Fibroblast of lung (primary cell): ENCODE results near the gene CLSTN2. TPM values are rescaled to one million over a fixed set of nuclear protein-coding genes. Genes with fewer than 3 reads are reported as not detected.

Experiments
- DNase-seq, 2 donors: peaks; one replicate each; pipeline versions ENCODE4 v3.0.0 to v3.0.0-alpha.2; 2010; ENCODE audit warnings: low read depth in 2 of 2
- H2AFZ ChIP-seq: 2 replicates; pipeline ENCODE4 v1.5.1; 2012; ENCODE audit warnings: low read length, control low read depth, inconsistent platforms
- H3K27ac ChIP-seq: 2 replicates; pipeline ENCODE4 v1.5.1; 2011; ENCODE audit warnings: low read length, control low read depth; ENCODE audit not compliant: insufficient read depth
- H3K27me3 ChIP-seq: 2 replicates; pipeline ENCODE4 v1.5.1; 2011; ENCODE audit warnings: mild to moderate bottlenecking, low read length; ENCODE audit not compliant: control insufficient read depth, insufficient read depth
- H3K36me3 ChIP-seq: 2 replicates; pipeline ENCODE4 v1.5.1; 2011; ENCODE audit warnings: low read length; ENCODE audit not compliant: control insufficient read depth, insufficient read depth
- H3K4me1 ChIP-seq: 2 replicates; pipeline ENCODE4 v1.5.1; 2011; ENCODE audit warnings: low read length; ENCODE audit not compliant: control insufficient read depth, insufficient read depth; ENCODE audit errors: extremely low read depth
- H3K4me2 ChIP-seq: 2 replicates; pipeline ENCODE4 v1.5.1; 2011; ENCODE audit warnings: low read length, control low read depth; ENCODE audit not compliant: insufficient read depth; ENCODE audit errors: extremely low read depth
- H3K4me3 ChIP-seq, 4 experiments: fragments of 200-600 bp in 1 of 4; sonication (generic) in 1 of 4; replicated peaks in 1 of 4; 2 replicates each; pipeline ENCODE4 v1.5.1; 2011 to 2016; ENCODE audit warnings: low read length in 4 of 4, low read depth in 3 of 4, mild to moderate bottlenecking in 3 of 4, control low read depth in 2 of 4, inconsistent platforms in 1 of 4, mixed read lengths in 1 of 4; ENCODE audit not compliant: insufficient read depth in 1 of 4; ENCODE audit errors: control extremely low read depth in 1 of 4
- H3K79me2 ChIP-seq: 2 replicates; pipeline ENCODE4 v1.5.1; 2012; ENCODE audit warnings: mild to moderate bottlenecking, low read length, inconsistent platforms; ENCODE audit not compliant: control insufficient read depth, insufficient read depth
- H3K9ac ChIP-seq: 2 replicates; pipeline ENCODE4 v1.5.1; 2011; ENCODE audit warnings: mild to moderate bottlenecking, low read length, control low read depth; ENCODE audit not compliant: insufficient read depth
- H3K9me3 ChIP-seq: 2 replicates; pipeline ENCODE4 v1.5.1; 2012; ENCODE audit warnings: low read depth, low read length; ENCODE audit not compliant: control insufficient read depth, insufficient read depth
- H4K20me1 ChIP-seq: 2 replicates; pipeline ENCODE4 v1.5.1; 2011; ENCODE audit warnings: low read length; ENCODE audit not compliant: control insufficient read depth, insufficient read depth; ENCODE audit errors: extremely low read depth
- EZH2 ChIP-seq: IDR thresholded peaks from 2 replicates; pipeline ENCODE4 v1.5.1; 2012; ENCODE audit warnings: low read length, control low read depth, mild to moderate bottlenecking; ENCODE audit errors: missing control alignments
- polyA plus RNA-seq, 2 donors: library from polyadenylated mRNA; depleted of rRNA in 1 of 2; stranded (reverse) in 1 of 2; unstranded in 1 of 2; fragments of >200 nt; gene quantifications; 2 replicates each; pipeline ENCODE4 v1.2.1, GENCODE V29; 2011 to 2012; ENCODE audit warnings: missing spikeins in 1 of 2
- total RNA-seq: library from RNA; depleted of rRNA; stranded (reverse); fragments of >200 nt; gene quantifications from 2 replicates; pipeline ENCODE4 v1.2.1, GENCODE V29; 2014
- TF ChIP-seq, protein P1 (sequence below), 2 donors: IDR thresholded peaks in 1 of 2; conservative IDR thresholded peaks in 1 of 2; 1 replicate in 1 of 2; 2 replicates in 1 of 2; pipeline ENCODE4 v1.5.1; 2011 to 2012; ENCODE audit warnings: low read length in 2 of 2, control low read depth in 1 of 2, inconsistent platforms in 1 of 2, low read depth in 1 of 2, mild to moderate bottlenecking in 1 of 2

Gene CLSTN2
- total and polyA plus RNA-seq, 2 donors (not counting 1 experiment from before 2014, with no cell fraction given) = under 0.01 to 1.3 TPM

DNA sequence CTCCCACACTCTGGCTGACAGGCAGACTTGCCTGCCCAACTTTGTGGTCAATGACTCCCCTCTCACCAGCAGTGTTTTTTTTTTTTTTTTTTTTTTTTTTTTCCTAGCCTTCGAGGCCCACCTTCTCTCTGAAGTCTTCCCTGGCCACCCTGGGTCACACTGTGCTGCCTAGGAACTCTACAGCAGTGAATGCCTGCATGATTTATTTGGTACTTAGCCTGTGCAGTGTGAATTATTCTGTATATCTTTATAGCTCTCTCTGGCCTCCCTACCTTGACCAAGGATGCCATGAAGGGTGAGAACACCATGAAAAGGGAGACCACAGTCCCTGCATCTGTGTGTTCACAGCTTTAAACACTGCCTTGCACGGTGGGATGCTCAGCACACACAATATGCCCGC lies 141.6 kb downstream of the CLSTN2 start:
- Histone ChIP-seq H3K36me3 (no peaks in the 10 kb centered on the region), H3K4me3 (no peak overlapping the region), H4K20me1 (no peaks in the 10 kb centered on the region), H3K9ac (no peak overlapping the region), H3K4me2 (no peak overlapping the region), H3K9me3 (no peaks in the 10 kb centered on the region), H2AFZ (no peak overlapping the region), H3K27me3 (no peaks in the 10 kb centered on the region), H3K4me1 (no peaks in the 10 kb centered on the region), H3K27ac (no peak overlapping the region), H3K79me2 (no peaks in the 10 kb centered on the region)
- no peak for DNase-seq
- no peak for TF ChIP-seq EZH2
- TF ChIP-seq, protein P1, sequence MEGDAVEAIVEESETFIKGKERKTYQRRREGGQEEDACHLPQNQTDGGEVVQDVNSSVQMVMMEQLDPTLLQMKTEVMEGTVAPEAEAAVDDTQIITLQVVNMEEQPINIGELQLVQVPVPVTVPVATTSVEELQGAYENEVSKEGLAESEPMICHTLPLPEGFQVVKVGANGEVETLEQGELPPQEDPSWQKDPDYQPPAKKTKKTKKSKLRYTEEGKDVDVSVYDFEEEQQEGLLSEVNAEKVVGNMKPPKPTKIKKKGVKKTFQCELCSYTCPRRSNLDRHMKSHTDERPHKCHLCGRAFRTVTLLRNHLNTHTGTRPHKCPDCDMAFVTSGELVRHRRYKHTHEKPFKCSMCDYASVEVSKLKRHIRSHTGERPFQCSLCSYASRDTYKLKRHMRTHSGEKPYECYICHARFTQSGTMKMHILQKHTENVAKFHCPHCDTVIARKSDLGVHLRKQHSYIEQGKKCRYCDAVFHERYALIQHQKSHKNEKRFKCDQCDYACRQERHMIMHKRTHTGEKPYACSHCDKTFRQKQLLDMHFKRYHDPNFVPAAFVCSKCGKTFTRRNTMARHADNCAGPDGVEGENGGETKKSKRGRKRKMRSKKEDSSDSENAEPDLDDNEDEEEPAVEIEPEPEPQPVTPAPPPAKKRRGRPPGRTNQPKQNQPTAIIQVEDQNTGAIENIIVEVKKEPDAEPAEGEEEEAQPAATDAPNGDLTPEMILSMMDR (conservative IDR thresholded peaks at IDR 0.05 in 1 of 2, IDR thresholded peaks at IDR 0.05 in 1 of 2; ENCODE audit: low read depth in 1 of 2, low read length in 2 of 2) = no peak

DNA sequence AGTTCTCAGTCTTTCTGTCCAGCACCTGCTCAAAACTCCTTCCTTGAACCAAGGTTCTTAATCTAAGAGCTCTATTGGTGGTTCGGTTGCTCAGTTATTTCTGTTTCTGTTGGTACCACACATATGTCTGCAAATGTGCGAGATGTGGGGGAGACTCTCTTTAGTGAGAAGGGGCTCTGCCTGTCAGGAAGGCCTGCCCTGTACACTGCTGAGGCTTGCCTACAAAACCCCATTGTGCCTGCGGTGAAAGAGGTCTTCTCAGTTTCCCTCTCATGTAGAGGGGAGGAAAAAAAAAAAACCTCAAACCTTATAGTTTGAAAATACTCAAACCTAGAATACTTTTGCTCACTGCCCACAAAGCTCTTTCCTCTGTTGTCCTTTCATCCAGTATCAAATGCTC lies 142.4 kb downstream of the CLSTN2 start:
- Histone ChIP-seq H3K9me3 (no peaks in the 10 kb centered on the region), H3K4me3 (no peak overlapping the region), H3K4me2 (no peak overlapping the region), H4K20me1 (no peaks in the 10 kb centered on the region), H3K79me2 (no peaks in the 10 kb centered on the region), H3K27me3 (no peaks in the 10 kb centered on the region), H3K36me3 (no peaks in the 10 kb centered on the region), H3K27ac (no peak overlapping the region), H3K9ac (no peak overlapping the region), H2AFZ (no peak overlapping the region), H3K4me1 (no peaks in the 10 kb centered on the region)
- DNase-seq = no peak
- TF ChIP-seq, protein P1 (conservative IDR thresholded peaks at IDR 0.05 in 1 of 2, IDR thresholded peaks at IDR 0.05 in 1 of 2; ENCODE audit: low read depth in 1 of 2, low read length in 2 of 2) = no peak
- no peak for TF ChIP-seq EZH2

DNA sequence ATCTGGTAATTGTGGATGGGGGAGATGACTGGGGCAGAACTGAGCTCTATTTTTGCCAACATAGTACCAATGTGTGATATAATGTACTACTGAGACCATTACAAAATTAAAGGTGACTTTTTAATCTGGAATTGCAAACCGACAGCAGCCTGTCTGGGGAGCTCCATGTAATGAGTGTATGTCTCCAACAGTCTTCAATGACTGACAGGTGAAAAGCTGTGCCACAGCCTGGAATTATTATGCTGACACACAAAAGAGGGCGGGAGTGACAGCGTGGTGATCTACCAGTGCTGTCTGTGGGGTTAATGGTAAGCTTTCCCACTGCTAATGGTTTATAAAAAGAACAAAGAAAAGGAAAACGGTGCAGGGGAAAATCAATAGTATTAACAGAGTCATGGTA lies 143.4 kb downstream of the CLSTN2 start:
- no peak overlapping the region for H2AFZ ChIP-seq
- no peaks in the 10 kb centered on the region for H3K79me2 ChIP-seq
- H3K4me2 ChIP-seq = no peak overlapping the region
- H3K4me1 ChIP-seq = no peaks in the 10 kb centered on the region
- no peak for TF ChIP-seq EZH2
- TF ChIP-seq, protein P1 (conservative IDR thresholded peaks at IDR 0.05 in 1 of 2, IDR thresholded peaks at IDR 0.05 in 1 of 2; ENCODE audit: low read depth in 1 of 2, low read length in 2 of 2) = no peak
- no peak overlapping the region for H3K4me3 ChIP-seq
- H3K9me3 ChIP-seq = no peaks in the 10 kb centered on the region
- DNase-seq = no peak
- H4K20me1 ChIP-seq = no peaks in the 10 kb centered on the region
- H3K27ac ChIP-seq = no peak overlapping the region
- H3K27me3 ChIP-seq = no peaks in the 10 kb centered on the region
- H3K36me3 ChIP-seq = no peaks in the 10 kb centered on the region
- no peak overlapping the region for H3K9ac ChIP-seq
